Retina (tissue), 1 donor: ENCODE data around the gene CIDEB.

Experiments
- DNase-seq: peaks from one replicate; pipeline ENCODE4 v3.0.0-alpha.2; 2016

The CIDEB gene

DNA sequence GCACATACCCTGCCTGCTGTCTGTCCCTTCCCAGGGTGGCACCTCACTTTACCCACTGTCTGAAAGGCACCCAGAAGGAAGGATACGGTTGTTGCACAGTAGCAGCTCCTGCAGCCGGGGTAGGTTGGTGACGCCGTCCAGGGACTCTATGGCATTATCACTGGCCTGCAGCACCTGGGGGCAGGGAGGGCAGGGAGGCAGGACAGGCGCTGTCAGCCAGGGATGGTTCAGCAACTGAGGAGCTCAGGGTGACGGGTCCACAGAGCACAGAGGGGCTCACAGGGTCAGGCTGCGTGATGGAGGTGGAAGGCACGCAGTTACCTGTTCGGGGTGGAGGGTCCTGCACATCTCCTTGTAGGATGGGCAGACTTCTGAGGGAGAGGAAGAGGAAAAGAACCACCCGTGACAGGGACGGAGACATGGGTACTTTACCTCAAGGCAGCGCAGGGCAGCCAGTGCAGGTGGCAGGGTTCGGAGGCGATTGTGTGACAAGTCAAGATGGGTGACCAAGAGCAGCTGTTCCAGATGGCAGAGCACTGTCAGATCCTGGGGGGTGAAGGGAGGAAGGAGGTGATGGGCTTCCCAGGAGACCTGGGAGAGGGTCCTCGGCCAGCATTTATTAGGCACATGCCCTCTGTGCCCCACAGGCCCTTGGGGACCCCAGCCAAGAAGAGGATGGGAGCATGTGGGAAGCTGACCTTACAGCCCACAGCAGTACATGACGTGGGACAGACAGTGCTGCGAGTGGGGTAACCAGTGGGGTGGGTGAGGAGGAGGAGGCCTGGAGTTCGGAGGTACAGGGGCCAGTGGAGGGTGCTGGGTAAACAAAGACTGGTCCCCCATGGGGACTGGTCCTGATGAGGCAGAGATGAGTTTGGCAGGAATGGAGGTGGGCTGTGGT lies 41.2 kb downstream of the CIDEB start:
- DNase-seq = no peak

DNA sequence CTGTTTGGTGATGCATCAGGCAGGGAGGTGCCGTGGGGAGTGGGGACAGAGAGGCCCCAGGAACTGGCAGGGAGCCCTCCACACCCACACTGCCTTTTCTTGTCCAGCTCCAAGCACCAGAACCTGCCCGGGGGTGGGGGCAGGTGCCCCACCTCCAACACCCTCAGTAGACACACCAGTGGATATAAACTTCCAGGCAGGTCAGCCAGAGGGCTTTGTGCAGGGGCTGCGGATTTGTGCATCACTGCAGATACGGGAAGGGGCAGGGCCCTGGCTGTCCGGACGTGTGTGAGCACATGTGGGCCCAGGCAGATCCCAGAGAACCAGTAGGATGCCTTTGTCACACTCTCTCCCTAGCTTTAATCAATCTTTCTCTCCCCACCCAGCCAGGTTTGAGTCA lies 43.5 kb downstream of the CIDEB start:
- DNase-seq = no peak

DNA sequence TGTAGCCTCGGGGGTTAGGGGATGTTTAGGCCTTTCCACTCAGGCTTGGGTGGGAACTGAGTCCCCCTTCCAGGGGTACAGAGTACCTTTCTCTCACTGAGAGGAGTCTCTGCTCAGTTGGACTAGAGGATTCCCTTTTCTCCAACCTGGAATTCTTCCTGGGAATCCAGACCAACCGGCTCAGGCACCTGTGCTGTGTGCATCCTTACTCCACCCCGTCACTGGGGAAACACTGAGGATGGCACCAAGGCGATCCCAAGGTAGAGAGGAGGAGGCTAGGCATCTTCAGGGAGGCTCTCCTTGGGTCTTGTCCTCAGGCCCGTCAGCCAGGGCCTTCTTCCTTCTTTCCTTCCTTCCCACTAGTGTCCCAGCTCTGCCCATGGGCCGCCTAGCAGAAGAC lies 43.9 kb downstream of the CIDEB start:
- DNase-seq = no peak

DNA sequence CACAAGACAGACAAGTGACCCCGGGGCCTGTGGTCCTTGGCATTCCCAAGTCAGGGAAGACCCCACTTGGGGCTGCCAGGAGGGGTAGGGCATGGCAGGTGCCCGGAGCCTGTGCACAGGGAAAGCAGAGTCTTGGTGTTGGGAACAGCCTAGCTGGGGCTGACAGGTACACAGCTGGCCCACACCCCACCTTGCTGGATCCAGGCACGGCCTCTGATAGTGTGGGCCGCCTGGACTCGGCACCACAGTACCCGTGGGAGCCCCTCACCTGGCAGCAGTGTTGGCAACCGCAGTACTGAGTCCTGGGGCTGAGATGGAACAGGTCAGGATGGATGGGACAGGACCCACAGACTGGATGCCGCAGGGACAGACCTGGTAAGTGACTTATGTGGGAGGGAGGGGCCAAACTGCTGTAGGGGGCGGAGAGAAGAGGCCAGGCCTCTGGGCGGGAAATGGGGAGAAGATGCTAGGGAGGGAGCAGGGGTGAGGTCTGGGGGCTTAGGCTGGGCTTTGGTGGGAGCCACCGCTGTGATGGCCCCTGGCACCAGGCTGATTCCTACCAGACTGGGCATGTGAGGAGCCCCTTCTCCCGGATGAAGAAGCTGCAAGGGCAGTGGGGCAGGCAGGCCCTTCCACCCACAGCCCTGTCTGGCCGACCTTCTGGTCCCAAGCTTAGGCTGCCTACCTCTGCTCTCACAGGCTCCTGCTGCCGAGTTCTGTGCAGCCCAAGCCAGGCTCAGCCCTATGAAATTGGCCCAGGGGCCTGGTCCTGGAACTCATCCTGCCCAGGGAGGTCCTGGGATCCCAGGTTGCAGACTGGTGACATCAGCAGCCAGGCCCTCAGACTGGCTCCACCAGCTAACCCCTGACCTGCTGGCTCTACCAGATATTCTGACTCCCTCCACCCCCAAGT lies 44.7 kb downstream of the CIDEB start, which contains the start of gene TGM1:
TGM1 (minus strand) TSS at position 357 of the 913 bp plus-strand sequence. CDS start 825 bp downstream, outside the sequence.
- DNase-seq = no peak

DNA sequence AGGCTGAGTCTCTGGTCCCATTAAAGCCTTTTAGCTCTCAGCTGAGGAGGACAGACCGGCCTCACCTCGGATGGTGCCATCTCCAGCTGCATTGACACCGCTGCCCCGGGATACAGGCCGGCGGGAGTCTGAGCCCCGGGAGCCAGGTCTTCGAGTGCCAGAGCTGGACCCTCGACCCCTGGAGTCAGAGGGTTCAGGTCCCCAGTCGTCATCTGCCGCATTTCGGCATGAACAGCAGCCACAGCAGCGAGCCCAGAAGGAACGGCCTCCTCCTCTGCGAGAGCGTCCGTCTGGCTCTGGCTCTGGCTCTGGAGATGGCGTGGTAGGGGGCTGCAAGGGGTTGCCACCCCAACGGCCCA lies 45.8 kb downstream of the CIDEB start:
- DNase-seq = no peak

DNA sequence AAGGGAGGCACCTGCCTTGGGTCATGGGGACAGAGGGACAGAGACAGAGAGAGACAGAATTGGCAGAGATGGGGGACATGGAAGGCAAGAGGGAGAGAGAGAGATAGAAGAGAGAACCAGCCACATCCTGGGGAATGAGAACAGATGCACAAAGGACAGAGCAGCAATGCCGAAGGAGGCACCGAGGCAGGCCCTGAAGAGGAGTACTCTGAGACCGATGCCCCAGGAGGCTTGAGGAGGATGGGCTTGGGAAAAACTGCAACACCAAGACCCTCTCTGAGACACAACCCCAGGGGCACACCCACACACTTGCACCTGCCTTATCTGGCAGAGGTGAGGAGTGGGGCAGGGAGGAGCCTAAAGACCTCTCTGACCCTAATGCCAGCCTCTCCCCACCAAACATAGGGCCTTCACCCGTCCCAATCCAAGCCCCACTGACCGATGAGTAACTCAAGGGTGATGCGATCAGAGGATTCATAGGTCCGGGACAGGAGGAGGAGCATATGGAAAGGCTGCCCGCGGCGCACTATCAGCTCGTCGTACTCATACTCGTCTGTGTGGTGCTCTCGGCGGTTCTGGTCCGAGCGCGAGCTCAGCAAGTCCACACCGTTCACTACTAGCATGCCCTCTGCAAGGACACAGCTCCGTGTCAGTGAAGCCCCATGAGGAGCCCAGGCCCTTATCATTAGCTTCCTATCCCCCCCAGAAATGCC lies 46.4 kb downstream of the CIDEB start:
- DNase-seq = no peak

DNA sequence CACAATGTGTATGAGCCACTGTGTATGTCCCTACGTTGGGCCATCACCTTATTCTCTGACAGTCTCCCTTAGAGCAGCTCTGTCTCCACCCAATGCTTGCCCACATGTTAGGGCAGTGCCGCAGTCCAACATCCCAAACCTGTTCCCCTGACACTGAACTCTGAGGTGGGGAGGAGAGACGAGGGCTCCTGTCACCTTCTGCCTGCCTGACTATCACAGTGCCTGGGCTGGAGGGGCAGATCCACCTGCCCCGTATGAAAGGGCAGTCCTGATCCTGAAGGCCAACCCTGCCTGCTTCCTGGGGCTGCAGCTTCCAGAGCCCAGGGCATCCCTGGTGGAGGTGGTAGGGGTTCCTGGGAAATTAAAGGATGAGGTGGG lies 47.0 kb downstream of the CIDEB start:
- no peak for DNase-seq

DNA sequence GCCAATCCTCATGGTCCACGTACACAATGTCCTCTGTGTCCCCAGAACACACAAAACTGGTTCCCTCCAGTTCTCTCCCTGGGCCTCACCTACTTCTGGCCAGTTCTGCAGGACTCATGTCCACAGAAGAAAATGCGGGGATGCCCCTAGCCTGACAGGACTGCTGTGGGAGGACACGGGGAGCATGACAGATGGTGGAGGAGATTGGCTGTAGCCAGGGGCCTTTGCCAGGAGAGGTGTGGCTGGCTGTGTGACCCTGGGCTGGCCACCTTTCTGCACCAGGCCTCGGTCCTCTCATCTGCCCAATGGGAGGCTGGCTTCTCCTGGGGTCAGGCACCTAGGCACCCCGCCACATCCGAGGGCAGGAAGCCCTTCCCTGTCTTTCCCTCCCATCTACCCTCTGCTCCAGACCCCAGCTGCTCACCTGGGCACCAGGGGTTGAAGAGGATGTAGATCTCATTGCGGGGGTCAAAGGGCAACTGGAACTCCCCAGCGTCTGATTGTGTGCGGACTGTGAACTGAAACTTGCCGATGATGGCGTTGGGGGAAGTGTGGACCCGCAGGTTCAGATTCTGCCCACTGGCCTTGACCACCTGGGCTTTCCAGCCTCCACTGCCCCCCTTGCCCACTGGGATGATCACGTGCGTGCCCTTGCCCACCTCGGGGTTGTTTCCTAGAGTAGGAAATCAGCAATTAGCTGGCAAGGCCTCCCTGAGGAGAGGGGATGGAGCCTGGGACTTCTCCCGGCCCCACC lies 47.6 kb downstream of the CIDEB start:
- no peak for DNase-seq

DNA sequence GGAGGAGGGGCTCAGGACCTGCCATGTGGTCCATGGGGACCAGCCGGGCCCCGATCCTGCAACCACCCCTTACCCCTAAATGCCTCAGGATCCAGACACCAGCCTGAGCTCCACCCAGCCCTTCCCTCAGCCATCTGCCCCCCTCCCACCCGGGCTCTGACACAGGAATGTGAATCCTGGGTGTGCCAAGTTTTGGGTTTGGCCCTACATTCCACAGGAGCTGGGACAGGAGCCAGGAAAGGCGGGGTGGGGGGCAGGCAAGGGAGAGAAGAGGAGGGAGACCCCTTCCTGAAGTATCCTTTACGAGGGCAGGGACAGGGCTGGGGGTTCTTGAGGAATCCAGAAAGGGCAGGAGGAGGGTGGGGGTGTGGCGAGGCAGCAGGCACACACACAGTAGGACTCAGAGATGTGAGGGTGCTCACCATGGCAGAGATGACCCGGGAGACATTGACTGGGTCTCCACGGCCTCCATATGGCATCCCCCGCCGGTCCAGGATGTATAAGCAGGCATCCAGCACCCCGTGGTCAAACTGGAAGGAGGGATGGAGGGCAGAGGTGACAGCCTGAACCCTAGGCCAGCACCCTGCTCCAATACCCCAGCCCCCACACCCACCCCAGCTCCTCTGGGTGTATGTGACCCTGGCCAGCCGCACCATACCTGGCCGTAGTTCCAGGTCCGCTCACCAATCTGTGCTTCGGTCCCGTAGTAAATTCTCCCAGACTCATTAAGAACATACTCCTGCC lies 48.3 kb downstream of the CIDEB start:
- DNase-seq = no peak

DNA sequence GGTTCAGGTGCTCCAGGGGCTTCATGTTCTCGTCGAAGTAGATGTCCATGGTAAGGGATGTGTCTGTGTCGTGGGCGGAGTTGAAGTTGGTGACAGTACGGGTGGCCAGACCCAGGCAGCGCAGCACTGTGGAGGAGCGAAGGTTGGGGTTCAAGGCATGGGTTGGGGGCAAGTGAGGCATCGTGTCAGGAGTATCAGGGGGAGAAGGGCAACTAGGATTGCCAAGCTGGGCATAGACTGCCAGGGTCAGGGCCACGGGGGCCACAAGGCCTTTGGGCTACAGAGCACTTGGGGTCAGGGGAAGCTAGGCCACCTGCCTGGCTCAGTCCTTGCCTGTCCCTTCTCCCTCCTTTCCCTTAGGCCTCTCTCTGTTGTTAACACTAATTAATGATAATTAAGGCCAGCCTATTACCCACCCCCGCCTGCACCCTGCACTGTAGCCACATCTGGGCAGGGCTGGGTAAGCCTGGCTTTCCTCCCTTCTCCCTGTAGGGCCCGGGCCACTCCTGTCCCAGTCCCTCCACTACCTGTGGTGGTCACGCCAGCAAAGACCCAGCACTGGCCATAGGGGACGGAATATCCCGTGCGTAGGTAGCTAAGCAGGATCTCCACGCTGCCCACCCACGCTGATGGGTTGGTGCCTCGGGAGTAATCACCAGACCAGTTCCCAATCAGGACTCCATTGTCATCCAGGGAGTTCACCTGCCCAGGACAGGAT lies 49.1 kb downstream of the CIDEB start:
- no peak for DNase-seq

DNA sequence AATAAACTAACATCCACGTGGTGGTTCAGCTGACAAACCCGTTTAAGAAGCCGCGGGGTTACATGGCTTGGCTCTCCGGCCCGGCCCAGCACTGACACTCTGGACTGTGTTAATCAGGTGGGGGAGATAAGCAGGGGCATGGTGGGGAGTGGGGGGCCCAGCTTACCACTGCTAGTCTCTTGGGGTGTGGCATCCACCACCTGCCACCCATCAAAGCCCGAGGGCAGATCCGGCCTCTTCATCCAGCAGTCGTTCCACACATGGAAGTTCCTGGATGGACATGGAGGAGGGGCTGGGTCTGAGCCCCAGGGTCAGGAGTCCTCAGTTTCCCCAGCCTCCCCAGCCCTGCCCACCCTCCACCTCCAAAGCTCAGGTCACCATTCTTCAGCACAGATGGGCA lies 49.7 kb downstream of the CIDEB start:
- no peak for DNase-seq

DNA sequence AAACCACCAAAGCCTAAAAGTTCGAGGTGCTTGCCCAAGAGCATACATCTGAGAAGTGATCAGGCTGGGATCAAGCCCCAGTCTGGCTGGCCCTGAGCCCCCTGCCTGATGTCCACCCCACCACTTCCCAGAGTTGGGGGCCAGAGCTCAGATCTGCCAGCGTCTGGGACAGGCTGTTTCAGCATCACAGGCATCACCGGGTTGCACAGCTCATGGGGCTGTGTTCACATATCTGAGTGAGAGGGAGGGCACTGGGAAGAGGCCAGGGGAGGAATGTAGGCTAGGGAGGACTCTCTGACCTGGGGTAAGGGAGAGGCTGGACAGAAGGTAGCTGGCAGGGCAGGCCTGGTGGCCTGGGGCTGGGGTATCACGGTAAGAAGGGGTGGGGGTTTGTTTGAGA lies 50.8 kb downstream of the CIDEB start:
- DNase-seq = no peak

DNA sequence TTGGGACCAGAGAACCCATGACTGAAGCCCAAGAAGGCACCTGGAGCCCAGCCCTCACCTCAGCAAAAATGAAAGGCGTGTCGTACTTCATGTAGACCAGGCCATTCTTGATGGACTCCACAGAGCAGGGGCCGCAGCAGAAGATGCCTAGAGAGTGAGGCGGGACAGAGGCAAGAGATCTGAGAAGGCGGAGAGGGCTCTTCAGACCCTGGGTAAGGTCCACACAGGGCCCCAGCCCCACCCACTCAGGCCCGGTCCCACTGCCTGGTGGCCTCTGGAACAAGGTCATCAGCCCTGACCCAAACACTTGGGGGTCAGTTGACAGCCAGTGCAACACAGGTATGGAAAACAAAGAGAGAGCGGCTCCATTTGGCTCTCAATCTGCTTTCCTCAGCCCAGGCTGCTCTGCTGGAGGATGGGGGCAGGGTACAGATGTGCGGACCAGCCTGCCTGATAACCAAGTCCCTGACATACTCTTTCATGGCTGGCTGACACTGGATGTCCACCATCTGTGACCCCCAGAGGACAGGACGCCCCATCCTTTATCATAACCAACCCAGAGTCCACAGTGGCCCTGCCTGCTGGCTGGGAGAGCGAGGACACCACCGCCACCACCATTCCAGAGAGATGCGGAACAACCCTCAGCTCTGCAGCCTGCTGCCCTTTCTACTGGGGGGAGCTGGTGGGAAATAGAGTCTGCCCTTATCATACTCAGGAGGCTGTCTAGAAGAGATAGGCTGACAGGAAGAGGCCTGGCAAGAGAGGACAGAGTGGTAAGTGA lies 51.7 kb downstream of the CIDEB start:
- DNase-seq = no peak

DNA sequence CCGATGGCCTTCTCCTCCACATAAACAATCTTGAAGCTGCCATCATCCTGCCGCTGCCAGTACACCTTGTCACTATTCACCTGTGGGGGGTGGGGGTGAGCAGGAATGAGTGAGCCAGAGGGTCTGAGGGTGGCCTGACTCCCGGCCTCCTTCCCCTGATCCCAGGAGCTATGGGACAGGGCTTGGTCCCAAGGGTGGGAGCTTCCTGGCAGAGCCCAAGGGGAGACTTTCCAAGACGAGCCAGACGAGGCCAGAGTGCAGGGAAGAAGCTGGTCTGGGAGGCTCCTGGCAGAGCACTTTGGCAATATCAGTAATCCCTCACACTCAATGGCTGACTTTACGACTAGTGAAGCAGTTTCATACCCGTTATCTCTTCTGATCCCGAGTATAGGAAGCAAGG lies 52.3 kb downstream of the CIDEB start:
- DNase-seq = no peak
